OCI-LY7 (cell line): ENCODE measurements around the gene CABS1.

Experiments
- EZH2phosphoT487 ChIP-seq: fragments of 200-600 bp; sonication (generic); IDR thresholded peaks from 2 replicates; pipeline ENCODE4 v1.6.1; 2018; ENCODE audit warnings: low read depth, borderline replicate concordance, mild to moderate bottlenecking, mixed run types, antibody characterized with exemption, low read length, moderate library complexity, mixed read lengths
- TF ChIP-seq, protein P1 (sequence below): fragments of 200-600 bp; sonication (generic); conservative IDR thresholded peaks from 2 replicates; pipeline ENCODE4 v1.5.1; 2014; ENCODE audit warnings: mild to moderate bottlenecking, antibody characterized with exemption, low read length, moderate library complexity, mixed read lengths

GRCh38 chr4:70356185-70356584 is 21.4 kb downstream of the CABS1 start:
- TF ChIP-seq, protein P1, sequence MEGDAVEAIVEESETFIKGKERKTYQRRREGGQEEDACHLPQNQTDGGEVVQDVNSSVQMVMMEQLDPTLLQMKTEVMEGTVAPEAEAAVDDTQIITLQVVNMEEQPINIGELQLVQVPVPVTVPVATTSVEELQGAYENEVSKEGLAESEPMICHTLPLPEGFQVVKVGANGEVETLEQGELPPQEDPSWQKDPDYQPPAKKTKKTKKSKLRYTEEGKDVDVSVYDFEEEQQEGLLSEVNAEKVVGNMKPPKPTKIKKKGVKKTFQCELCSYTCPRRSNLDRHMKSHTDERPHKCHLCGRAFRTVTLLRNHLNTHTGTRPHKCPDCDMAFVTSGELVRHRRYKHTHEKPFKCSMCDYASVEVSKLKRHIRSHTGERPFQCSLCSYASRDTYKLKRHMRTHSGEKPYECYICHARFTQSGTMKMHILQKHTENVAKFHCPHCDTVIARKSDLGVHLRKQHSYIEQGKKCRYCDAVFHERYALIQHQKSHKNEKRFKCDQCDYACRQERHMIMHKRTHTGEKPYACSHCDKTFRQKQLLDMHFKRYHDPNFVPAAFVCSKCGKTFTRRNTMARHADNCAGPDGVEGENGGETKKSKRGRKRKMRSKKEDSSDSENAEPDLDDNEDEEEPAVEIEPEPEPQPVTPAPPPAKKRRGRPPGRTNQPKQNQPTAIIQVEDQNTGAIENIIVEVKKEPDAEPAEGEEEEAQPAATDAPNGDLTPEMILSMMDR: no peak
- no peak for TF ChIP-seq EZH2phosphoT487
